Testis (tissue), 2 donors: ENCODE data around the gene AIFM1.

ENCODE experiments used
- CTCF ChIP-seq, 3 experiments: fragments of 450-650 bp in 2 of 3; fragments of 200-600 bp in 1 of 3; sonication (generic) in 1 of 3; IDR thresholded peaks; one replicate each; pipeline ENCODE4 v1.5.1; 2016 to 2019; ENCODE audit warnings: antibody characterized with exemption in 3 of 3, mild to moderate bottlenecking in 2 of 3, moderate library complexity in 1 of 3
- POLR2A ChIP-seq: fragments of 450-650 bp; IDR thresholded peaks from one replicate; pipeline ENCODE4 v1.6.1; 2017; ENCODE audit warnings: antibody characterized with exemption, mild to moderate bottlenecking, moderate library complexity

- TF ChIP-seq CTCF (IDR thresholded peaks at IDR 0.05) (no peak), POLR2A (no peak)
Observed at GRCh38 chrX:130170752-130171445, 5.3 kb upstream of the AIFM1 start.
